ENCODE results near the gene SLAMF1. TPM values are rescaled to one million over a fixed set of nuclear protein-coding genes. Genes with fewer than 3 reads are reported as not detected.
A peak's percentile ranks its signal among the peaks of the same experiment; 100 is the strongest.

Gene SLAMF1
- total and polyA plus RNA-seq, 11 donors = 0.14 to 4.3 (median 0.60) TPM; not detected in 5

- H3K4me1 ChIP-seq = peaks cover 0 to 51% (median 0%) of the 10 kb centered on the region in 12 donors
- ATAC-seq (no peak), DNase-seq (no peak)
- H3K9me3 ChIP-seq = no peaks in the 10 kb centered on the region
- 74 to 83% (median 78%) methylated on average over 4 of the region's 4 CpGs for WGBS, 4 donors
- no peak for TF ChIP-seq CTCF (IDR thresholded peaks at IDR 0.05)
- TF ChIP-seq POLR2A (IDR thresholded peaks at IDR 0.05) = no peak
- H3K4me3 ChIP-seq = no peak overlapping the region
- H3K27ac ChIP-seq = peak overlapping the region in 1 of 12 donors; percentile 63
- peaks cover 0 to 11% (median 5%) of the 10 kb centered on the region in 9 donors for H3K27me3 ChIP-seq
- H3K36me3 ChIP-seq = peaks cover 0 to 45% (median 0%) of the 10 kb centered on the region in 9 donors
- intact Hi-C loops (cut with DNase I) = loop anchor here in 2 of 10 donors (5.0 kb wide), 2 partner anchors 149 to 256 kb away; no protein-coding TSS in a partner anchor
Measured at GRCh38 chr1:160682983-160683865, 36.4 kb upstream of the SLAMF1 start.

- peak overlapping the region in 1 of 12 donors; percentile 10 for H3K27ac ChIP-seq
- peaks cover 0 to 11% (median 6%) of the 10 kb centered on the region in 9 donors for H3K27me3 ChIP-seq
- WGBS, 4 donors = 77 to 97% (median 92%) methylated on average over 3 of the region's 3 CpGs
- ATAC-seq = no peak
- no peaks in the 10 kb centered on the region for H3K9me3 ChIP-seq
- H3K36me3 ChIP-seq = peaks cover 0 to 52% (median 0%) of the 10 kb centered on the region in 9 donors
- no peak overlapping the region for H3K4me3 ChIP-seq
- no peak for DNase-seq
- H3K4me1 ChIP-seq = peaks cover 0 to 51% (median 0%) of the 10 kb centered on the region in 12 donors
- intact Hi-C loops (cut with DNase I) = loop anchor here in 2 of 10 donors (5.0 kb wide), 2 partner anchors 150 to 255 kb away; no protein-coding TSS in a partner anchor
- TF ChIP-seq POLR2A (IDR thresholded peaks at IDR 0.05) (no peak), CTCF (IDR thresholded peaks at IDR 0.05) (no peak)
Measured at GRCh38 chr1:160681891-160682140, 35.0 kb upstream of the SLAMF1 start.

- ATAC-seq (peak in 3 of 4 donors; percentile 68 to 80 (median 68)), DNase-seq (peak; percentile 43 to 84 (median 61))
- peak overlapping the region in 1 of 12 donors; percentile 10 for H3K27ac ChIP-seq
- intact Hi-C loops (cut with DNase I) = loop anchor here in 2 of 10 donors (5.0 kb wide), 2 partner anchors 151 to 254 kb away; no protein-coding TSS in a partner anchor
- H3K27me3 ChIP-seq = peaks cover 0 to 11% (median 6%) of the 10 kb centered on the region in 9 donors
- H3K36me3 ChIP-seq = peaks cover 0 to 52% (median 0%) of the 10 kb centered on the region in 9 donors
- TF ChIP-seq POLR2A (IDR thresholded peaks at IDR 0.05) (no peak), CTCF (IDR thresholded peaks at IDR 0.05) (peak in 11 of 12 donors; percentile 25 to 76 (median 45))
- H3K9me3 ChIP-seq = no peaks in the 10 kb centered on the region
- WGBS, 4 donors = 45 to 56% (median 56%) methylated on average over 10 of the region's 10 CpGs
- H3K4me3 ChIP-seq = no peak overlapping the region
- peaks cover 0 to 49% (median 0%) of the 10 kb centered on the region in 12 donors for H3K4me1 ChIP-seq
Measured at GRCh38 chr1:160681066-160681890, 34.4 kb upstream of the SLAMF1 start.
